SK-N-SH (cell line): ENCODE data around the gene WNT3.

Experiments used
- SIN3A ChIP-seq: IDR thresholded peaks from 2 replicates; pipeline ENCODE4 v1.6.1; 2012; ENCODE audit warnings: low read depth, mild to moderate bottlenecking, low read length, moderate library complexity, borderline replicate concordance
- TF ChIP-seq, protein P1 (sequence below): IDR thresholded peaks from 2 replicates; pipeline ENCODE4 v1.4.0; 2012; ENCODE audit warnings: low read depth, borderline replicate concordance

DNA sequence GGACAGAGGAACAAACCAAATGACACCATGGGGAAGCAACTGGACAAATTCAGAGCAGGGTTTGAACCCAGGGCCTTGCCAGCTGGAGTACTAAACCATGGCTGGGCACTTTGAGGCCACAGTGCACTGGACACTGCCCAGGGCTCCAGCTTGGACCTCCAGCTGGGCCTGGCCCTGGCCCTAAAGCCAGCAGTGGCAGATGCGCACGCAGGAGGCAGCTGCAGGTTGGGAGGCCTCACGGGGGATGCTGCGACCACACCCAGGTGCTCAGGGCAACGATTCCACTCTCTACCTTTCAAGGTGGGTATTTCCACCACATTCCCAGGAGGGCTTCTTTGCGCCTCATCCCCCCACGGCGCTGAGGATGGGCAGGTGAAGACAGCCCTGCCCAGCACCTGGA, 28.9 kb downstream of the WNT3 start:
- TF ChIP-seq, protein P1, sequence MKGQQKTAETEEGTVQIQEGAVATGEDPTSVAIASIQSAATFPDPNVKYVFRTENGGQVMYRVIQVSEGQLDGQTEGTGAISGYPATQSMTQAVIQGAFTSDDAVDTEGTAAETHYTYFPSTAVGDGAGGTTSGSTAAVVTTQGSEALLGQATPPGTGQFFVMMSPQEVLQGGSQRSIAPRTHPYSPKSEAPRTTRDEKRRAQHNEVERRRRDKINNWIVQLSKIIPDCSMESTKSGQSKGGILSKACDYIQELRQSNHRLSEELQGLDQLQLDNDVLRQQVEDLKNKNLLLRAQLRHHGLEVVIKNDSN = no peak
- no peak for TF ChIP-seq SIN3A
